HG02840 (cell line): Measurements from ENCODE around the gene NUDT11.
"Not testable (repeated sequence)": the region's sequence is repeated elsewhere in the genome, so short reads cannot be mapped to it uniquely, and the experiment has no call there.

Experiments
- ATAC-seq: cut with Tn5 transposase; IDR thresholded peaks from one replicate; pipeline ENCODE4 v1.9.1; 2021; ENCODE audit warnings: mild to moderate bottlenecking, moderate library complexity, moderate number of reproducible peaks; ENCODE audit not compliant: unreplicated experiment, low FRiP score

NUDT11 gene

GRCh38 chrX:51496501-51497291, at the start of gene NUDT11:
NUDT11 (minus strand) TSS chrX:51496592; CDS start chrX:51496444, 148 bp downstream.
- no peak for ATAC-seq

GRCh38 chrX:51520393-51520792, 24.0 kb upstream of the NUDT11 start:
- ATAC-seq = no peak

GRCh38 chrX:51519131-51519530, 22.7 kb upstream of the NUDT11 start:
- not testable (repeated sequence) for ATAC-seq

GRCh38 chrX:51507551-51507950, 11.2 kb upstream of the NUDT11 start:
- no peak for ATAC-seq

- ATAC-seq = not testable (repeated sequence)
These were observed 497 bp downstream of the NUDT11 start for GRCh38 chrX:51495701-51496488.

GRCh38 chrX:51494409-51494808, 2.0 kb downstream of the NUDT11 start:
- ATAC-seq = no peak

GRCh38 chrX:51487960-51488267, 8.5 kb downstream of the NUDT11 start:
- ATAC-seq = no peak

GRCh38 chrX:51484616-51485015, 11.8 kb downstream of the NUDT11 start:
- no peak for ATAC-seq

GRCh38 chrX:51482411-51482810, 14.0 kb downstream of the NUDT11 start:
- not testable (repeated sequence) for ATAC-seq

- no peak for ATAC-seq
These were observed 19.5 kb downstream of the NUDT11 start for GRCh38 chrX:51476930-51477329.

GRCh38 chrX:51463322-51463721, 33.1 kb downstream of the NUDT11 start:
- no peak for ATAC-seq

GRCh38 chrX:51461053-51462044, 35.0 kb downstream of the NUDT11 start:
- no peak for ATAC-seq

- ATAC-seq = no peak
These were observed 37.3 kb downstream of the NUDT11 start for GRCh38 chrX:51459125-51459524.

GRCh38 chrX:51456814-51457213, 39.6 kb downstream of the NUDT11 start:
- no peak for ATAC-seq

GRCh38 chrX:51456246-51456645, 40.1 kb downstream of the NUDT11 start:
- ATAC-seq = no peak

- ATAC-seq = no peak
These were observed 56.0 kb downstream of the NUDT11 start for GRCh38 chrX:51440365-51440764.
